Vagina (tissue), 2 donors: ENCODE data around the gene NPIPB8.
"Not testable (repeated sequence)": the region's sequence is repeated elsewhere in the genome, so short reads cannot be mapped to it uniquely, and the experiment has no call there.

Experiments
- CTCF ChIP-seq, 3 experiments: fragments of 450-650 bp in 2 of 3; fragments of 200-600 bp in 1 of 3; sonication (generic) in 1 of 3; IDR thresholded peaks; one replicate each; pipeline ENCODE4 v1.5.1; 2017 to 2019; ENCODE audit warnings: antibody characterized with exemption in 3 of 3, mild to moderate bottlenecking in 2 of 3, moderate library complexity in 2 of 3
- POLR2A ChIP-seq, 2 donors: fragments of 450-650 bp; IDR thresholded peaks; one replicate each; pipeline ENCODE4 v1.6.1; 2017; ENCODE audit warnings: antibody characterized with exemption in 2 of 2, mild to moderate bottlenecking in 2 of 2, moderate library complexity in 2 of 2

DNA sequence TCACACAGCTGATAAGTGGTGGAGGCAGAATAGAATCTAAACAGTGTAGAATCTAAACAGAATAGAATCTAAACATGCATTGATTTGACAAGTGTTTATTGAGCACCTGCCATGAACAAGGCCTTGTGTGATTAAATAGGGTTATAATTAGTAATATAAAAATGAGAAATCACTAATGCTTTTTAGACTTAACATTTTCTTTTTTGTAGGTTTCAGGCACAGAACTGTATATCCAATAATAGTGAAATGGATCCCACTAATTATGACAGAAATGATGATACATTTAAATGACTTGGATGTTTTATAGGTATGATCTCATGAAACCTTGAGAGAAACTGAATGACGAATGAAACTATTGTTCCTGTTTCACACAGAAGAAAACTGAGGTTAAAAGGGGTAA is at the start of gene NPIPB8:
- not testable (repeated sequence) for TF ChIP-seq CTCF, POLR2A (IDR thresholded peaks at IDR 0.05)
